Measurements from ENCODE around the gene SMIM15.

The SMIM15 gene

GRCh38 chr5:61159070-61159469, 3.2 kb downstream of the SMIM15 start:
- FAIRE-seq: no peak

GRCh38 chr5:61151893-61152292, 10.4 kb downstream of the SMIM15 start:
- no peak for FAIRE-seq

GRCh38 chr5:61148515-61148914, 13.8 kb downstream of the SMIM15 start:
- FAIRE-seq: no peak

GRCh38 chr5:61142811-61143210, 19.5 kb downstream of the SMIM15 start:
- no peak for FAIRE-seq

- FAIRE-seq: no peak
These were observed 19.9 kb downstream of the SMIM15 start for GRCh38 chr5:61142391-61142790.

- FAIRE-seq: no peak
These were observed 20.5 kb downstream of the SMIM15 start for GRCh38 chr5:61141801-61142200.

GRCh38 chr5:61139931-61140330, 22.3 kb downstream of the SMIM15 start:
- no peak for FAIRE-seq

- no peak for FAIRE-seq
These were observed 23.0 kb downstream of the SMIM15 start for GRCh38 chr5:61139094-61139873.

GRCh38 chr5:61137835-61138234, 24.4 kb downstream of the SMIM15 start:
- FAIRE-seq: no peak

- FAIRE-seq: no peak
These were observed 29.7 kb downstream of the SMIM15 start for GRCh38 chr5:61132559-61132958.

- FAIRE-seq: no peak
These were observed 32.0 kb downstream of the SMIM15 start for GRCh38 chr5:61130289-61130688.

GRCh38 chr5:61123145-61123544, 39.1 kb downstream of the SMIM15 start:
- no peak for FAIRE-seq

- FAIRE-seq: no peak
These were observed 41.7 kb downstream of the SMIM15 start for GRCh38 chr5:61120534-61120933.

- no peak for FAIRE-seq
These were observed 43.2 kb downstream of the SMIM15 start for GRCh38 chr5:61119066-61119465.

GRCh38 chr5:61115968-61116367, 46.3 kb downstream of the SMIM15 start:
- FAIRE-seq: no peak

- FAIRE-seq: no peak
These were observed 47.8 kb downstream of the SMIM15 start for GRCh38 chr5:61114441-61114840.
